HL-60 (cell line): ENCODE results near the gene ZBTB5.
"Not testable (repeated sequence)": the region's sequence is repeated elsewhere in the genome, so short reads cannot be mapped to it uniquely, and the experiment has no call there.

Experiments
- POLR2AphosphoS5 ChIP-seq: IDR thresholded peaks from 2 replicates; pipeline ENCODE4 v1.6.1; 2012; ENCODE audit warnings: low read depth
- TF ChIP-seq, protein P1 (sequence below): IDR thresholded peaks from one replicate; pipeline ENCODE4 v1.5.1; 2011; ENCODE audit warnings: low read length, control low read depth, inconsistent platforms; ENCODE audit not compliant: insufficient read depth
- TF ChIP-seq, protein P2 (sequence below): IDR thresholded peaks from 2 replicates; pipeline ENCODE4 v1.6.1; 2012; ENCODE audit warnings: low read depth; ENCODE audit not compliant: insufficient replicate concordance

DNA sequence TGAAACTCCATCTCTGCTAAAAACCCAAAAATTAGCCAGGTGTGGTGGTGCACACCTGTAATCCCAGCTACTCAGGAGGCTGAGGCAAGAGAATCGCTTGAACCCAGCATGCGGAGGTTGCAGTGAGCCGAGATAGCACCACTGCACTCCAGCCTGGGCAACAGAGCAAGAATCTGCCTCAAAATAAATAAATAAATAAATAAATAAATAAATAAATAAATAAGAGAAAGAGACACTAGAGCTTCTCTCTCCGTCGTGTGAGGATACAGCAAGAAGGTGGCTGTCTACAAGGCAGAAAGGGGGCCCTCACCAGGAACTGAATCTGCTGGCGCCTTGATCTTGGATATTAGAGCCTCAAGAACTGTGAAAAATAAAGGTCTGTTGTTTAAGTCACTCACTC is 8.7 kb upstream of the ZBTB5 start:
- TF ChIP-seq, protein P1, sequence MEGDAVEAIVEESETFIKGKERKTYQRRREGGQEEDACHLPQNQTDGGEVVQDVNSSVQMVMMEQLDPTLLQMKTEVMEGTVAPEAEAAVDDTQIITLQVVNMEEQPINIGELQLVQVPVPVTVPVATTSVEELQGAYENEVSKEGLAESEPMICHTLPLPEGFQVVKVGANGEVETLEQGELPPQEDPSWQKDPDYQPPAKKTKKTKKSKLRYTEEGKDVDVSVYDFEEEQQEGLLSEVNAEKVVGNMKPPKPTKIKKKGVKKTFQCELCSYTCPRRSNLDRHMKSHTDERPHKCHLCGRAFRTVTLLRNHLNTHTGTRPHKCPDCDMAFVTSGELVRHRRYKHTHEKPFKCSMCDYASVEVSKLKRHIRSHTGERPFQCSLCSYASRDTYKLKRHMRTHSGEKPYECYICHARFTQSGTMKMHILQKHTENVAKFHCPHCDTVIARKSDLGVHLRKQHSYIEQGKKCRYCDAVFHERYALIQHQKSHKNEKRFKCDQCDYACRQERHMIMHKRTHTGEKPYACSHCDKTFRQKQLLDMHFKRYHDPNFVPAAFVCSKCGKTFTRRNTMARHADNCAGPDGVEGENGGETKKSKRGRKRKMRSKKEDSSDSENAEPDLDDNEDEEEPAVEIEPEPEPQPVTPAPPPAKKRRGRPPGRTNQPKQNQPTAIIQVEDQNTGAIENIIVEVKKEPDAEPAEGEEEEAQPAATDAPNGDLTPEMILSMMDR, result not testable (repeated sequence)
- not testable (repeated sequence) for TF ChIP-seq POLR2AphosphoS5
- TF ChIP-seq, protein P2, sequence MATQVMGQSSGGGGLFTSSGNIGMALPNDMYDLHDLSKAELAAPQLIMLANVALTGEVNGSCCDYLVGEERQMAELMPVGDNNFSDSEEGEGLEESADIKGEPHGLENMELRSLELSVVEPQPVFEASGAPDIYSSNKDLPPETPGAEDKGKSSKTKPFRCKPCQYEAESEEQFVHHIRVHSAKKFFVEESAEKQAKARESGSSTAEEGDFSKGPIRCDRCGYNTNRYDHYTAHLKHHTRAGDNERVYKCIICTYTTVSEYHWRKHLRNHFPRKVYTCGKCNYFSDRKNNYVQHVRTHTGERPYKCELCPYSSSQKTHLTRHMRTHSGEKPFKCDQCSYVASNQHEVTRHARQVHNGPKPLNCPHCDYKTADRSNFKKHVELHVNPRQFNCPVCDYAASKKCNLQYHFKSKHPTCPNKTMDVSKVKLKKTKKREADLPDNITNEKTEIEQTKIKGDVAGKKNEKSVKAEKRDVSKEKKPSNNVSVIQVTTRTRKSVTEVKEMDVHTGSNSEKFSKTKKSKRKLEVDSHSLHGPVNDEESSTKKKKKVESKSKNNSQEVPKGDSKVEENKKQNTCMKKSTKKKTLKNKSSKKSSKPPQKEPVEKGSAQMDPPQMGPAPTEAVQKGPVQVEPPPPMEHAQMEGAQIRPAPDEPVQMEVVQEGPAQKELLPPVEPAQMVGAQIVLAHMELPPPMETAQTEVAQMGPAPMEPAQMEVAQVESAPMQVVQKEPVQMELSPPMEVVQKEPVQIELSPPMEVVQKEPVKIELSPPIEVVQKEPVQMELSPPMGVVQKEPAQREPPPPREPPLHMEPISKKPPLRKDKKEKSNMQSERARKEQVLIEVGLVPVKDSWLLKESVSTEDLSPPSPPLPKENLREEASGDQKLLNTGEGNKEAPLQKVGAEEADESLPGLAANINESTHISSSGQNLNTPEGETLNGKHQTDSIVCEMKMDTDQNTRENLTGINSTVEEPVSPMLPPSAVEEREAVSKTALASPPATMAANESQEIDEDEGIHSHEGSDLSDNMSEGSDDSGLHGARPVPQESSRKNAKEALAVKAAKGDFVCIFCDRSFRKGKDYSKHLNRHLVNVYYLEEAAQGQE, result not testable (repeated sequence)
